A673 (cell line): ENCODE results near the gene ADGRL1.
"Not testable (repeated sequence)": the region's sequence is repeated elsewhere in the genome, so short reads cannot be mapped to it uniquely, and the experiment has no call there.

ENCODE experiments used
- CTCF ChIP-seq: fragments of 300-800, 200-600 bp; sonication (generic); conservative IDR thresholded peaks from 2 replicates; pipeline ENCODE4 v1.5.1; 2017; ENCODE audit warnings: low read depth, mild to moderate bottlenecking, antibody characterized with exemption, low read length, moderate library complexity, mixed read lengths
- EZH2 ChIP-seq: fragments of 200-600 bp; sonication (generic); IDR thresholded peaks from 2 replicates; pipeline ENCODE4 v1.6.1; 2017; ENCODE audit warnings: borderline replicate concordance, low read depth, mild to moderate bottlenecking, mixed read lengths, antibody characterized with exemption, low read length; ENCODE audit not compliant: poor library complexity, severe bottlenecking

- not testable (repeated sequence) for TF ChIP-seq CTCF, EZH2
Observed at GRCh38 chr19:14249891-14250290, 43.9 kb upstream of the ADGRL1 start.
